GM12878 (cell line): ENCODE results near the gene P2RX1. TPM values are rescaled to one million over a fixed set of nuclear protein-coding genes. Genes with fewer than 3 reads are reported as not detected.

ENCODE experiments used
- ATAC-seq: fragments of 200-7000 bp; cut with Tn5 transposase; 3 replicates; pipeline ENCODE4 v1.9.1; 2020; ENCODE audit warnings: mild to moderate bottlenecking, moderate library complexity
- BruUV-seq: library from RNA; stranded (reverse); fragments of 400-500 nt; replicated peaks from 2 replicates; lab custom pipeline; 2021; lab: Mats Ljungman, UMichigan
- CTCF ChIA-PET: fragments of 300-600 bp; sonication (Branson Sonifier 250); formaldehyde crosslinking; extraction: SDS; loops from one replicate; lab custom pipeline; 2021; ENCODE audit warnings: inconsistent platforms; lab: Yijun Ruan, JAX
- POLR2A ChIA-PET: fragments of 350-600 bp; formaldehyde crosslinking; extraction: SDS; loops from one replicate; lab custom pipeline; 2021; ENCODE audit warnings: inconsistent platforms; lab: Charles Lee
- RAD21 ChIA-PET: fragments of 300-600 bp; sonication (Branson Sonifier 250); formaldehyde crosslinking; loops from one replicate; lab custom pipeline; 2023; ENCODE audit warnings: antibody characterized with exemption; ENCODE audit not compliant: unreplicated experiment; lab: Charles Lee
- SMC1A ChIA-PET: fragments of 300-600 bp; sonication (Branson Sonifier 250); formaldehyde crosslinking; loops from one replicate; lab custom pipeline; 2023; ENCODE audit not compliant: unreplicated experiment, uncharacterized antibody; lab: Charles Lee
- DNase-seq: peaks from one replicate; pipeline ENCODE4 v3.0.0-alpha.2; 2011; ENCODE audit warnings: low read depth, low spot score
- FAIRE-seq: peaks from 3 replicates; lab custom pipeline; 2011; peaks lifted over from hg19 to GRCh38; lab: Jason Lieb, UNC
- H2AFZ ChIP-seq: 2 replicates; pipeline ENCODE4 v1.6.0; 2011; ENCODE audit warnings: low read depth, low read length, control low read depth; ENCODE audit not compliant: control insufficient read depth
- H3K27ac ChIP-seq: 2 replicates; pipeline ENCODE4 v1.5.1; 2011; ENCODE audit warnings: control low read depth; ENCODE audit not compliant: control insufficient read depth, insufficient read depth
- H3K27me3 ChIP-seq, 2 experiments: replicated peaks in 1 of 2; 2 replicates each; pipeline versions ENCODE4 v1.6.0 to v1.6.1; 2011; ENCODE audit warnings: low read length in 1 of 2; ENCODE audit not compliant: control insufficient read depth in 2 of 2, insufficient read depth in 2 of 2
- H3K36me3 ChIP-seq, 2 experiments: 2 replicates each; pipeline ENCODE4 v1.5.1; 2011; ENCODE audit warnings: low read length in 1 of 2; ENCODE audit not compliant: control insufficient read depth in 2 of 2, insufficient read depth in 2 of 2
- H3K4me1 ChIP-seq: 2 replicates; pipeline ENCODE4 v1.6.1; 2011; ENCODE audit warnings: mild to moderate bottlenecking, low read length, moderate library complexity, mixed read lengths; ENCODE audit not compliant: control insufficient read depth, insufficient read depth
- H3K4me2 ChIP-seq: 2 replicates; pipeline ENCODE4 v1.6.0; 2011; ENCODE audit warnings: control low read depth; ENCODE audit not compliant: control insufficient read depth, insufficient read depth
- H3K4me3 ChIP-seq: fragments of 200-600 bp; sonication (generic); 2 replicates; pipeline ENCODE4 v1.5.1; 2016
- H3K79me2 ChIP-seq: 2 replicates; pipeline ENCODE4 v1.6.0; 2011; ENCODE audit warnings: low read length; ENCODE audit not compliant: control insufficient read depth, insufficient read depth
- H3K9ac ChIP-seq: 2 replicates; pipeline ENCODE4 v1.8.0; 2011; ENCODE audit warnings: low read length, control low read depth, mixed read lengths; ENCODE audit not compliant: control insufficient read depth, insufficient read depth
- H3K9me3 ChIP-seq: replicated peaks from 3 replicates; pipeline ENCODE4 v1.5.1; 2011; ENCODE audit warnings: mild to moderate bottlenecking, low read length; ENCODE audit not compliant: control insufficient read depth, insufficient read depth
- H4K20me1 ChIP-seq: 2 replicates; pipeline ENCODE4 v1.6.0; 2011; ENCODE audit not compliant: control insufficient read depth, insufficient read depth
- BACH1 ChIP-seq: fragments of 450-650 bp; IDR thresholded peaks from 2 replicates; pipeline ENCODE4 v1.6.1; 2017; ENCODE audit warnings: mild to moderate bottlenecking, borderline replicate concordance
- BCL11A ChIP-seq: IDR thresholded peaks from 2 replicates; pipeline ENCODE4 v1.6.1; 2011; ENCODE audit warnings: low read depth, low read length
- CBX5 ChIP-seq: sonication (generic); IDR thresholded peaks from 2 replicates; pipeline ENCODE4 v1.6.1; 2016; ENCODE audit warnings: low read depth, moderate library complexity, mild to moderate bottlenecking, inconsistent platforms
- EED ChIP-seq: sonication (generic); IDR thresholded peaks from 2 replicates; pipeline ENCODE4 v1.6.1; 2016; ENCODE audit warnings: antibody characterized with exemption, low read depth
- EP300 ChIP-seq, 2 experiments: fragments of 150-350 bp in 1 of 2; IDR thresholded peaks; 2 replicates each; pipeline ENCODE4 v1.6.1; 2011 to 2012; ENCODE audit warnings: low read depth in 2 of 2, low read length in 2 of 2, borderline replicate concordance in 1 of 2, improper control_type of control experiment in 1 of 2, inconsistent platforms in 1 of 2; ENCODE audit not compliant: control insufficient read depth in 1 of 2
- MTA2 ChIP-seq: fragments of 450-650 bp; IDR thresholded peaks from 2 replicates; pipeline ENCODE4 v1.6.1; 2016; ENCODE audit warnings: low read depth, mild to moderate bottlenecking, moderate library complexity
- NFXL1 ChIP-seq: fragments of 450-650 bp; IDR thresholded peaks from 2 replicates; pipeline ENCODE4 v1.6.1; 2017; ENCODE audit warnings: antibody characterized with exemption, mild to moderate bottlenecking, borderline replicate concordance
- PBX3 ChIP-seq: IDR thresholded peaks from 2 replicates; pipeline ENCODE4 v1.6.1; 2011; ENCODE audit warnings: mild to moderate bottlenecking, low read depth, low read length, moderate library complexity; ENCODE audit not compliant: insufficient replicate concordance
- POLR2AphosphoS2 ChIP-seq: IDR thresholded peaks from 2 replicates; pipeline ENCODE4 v1.6.1; 2011; ENCODE audit warnings: low read depth, mild to moderate bottlenecking, low read length, improper control_type of control experiment, moderate library complexity
- POU2F2 ChIP-seq: IDR thresholded peaks from 3 replicates; pipeline ENCODE4 v1.6.1; 2011; ENCODE audit warnings: low read depth, mild to moderate bottlenecking, low read length, borderline replicate concordance
- RFX5 ChIP-seq: IDR thresholded peaks from 2 replicates; pipeline ENCODE4 v1.6.1; 2011; ENCODE audit warnings: low read depth, low read length, improper control_type of control experiment
- STAT1 ChIP-seq: fragments of 450-650 bp; conservative IDR thresholded peaks from 2 replicates; pipeline ENCODE4 v1.6.1; 2014; ENCODE audit warnings: antibody characterized with exemption, mild to moderate bottlenecking
- ZBED1 ChIP-seq: IDR thresholded peaks from 2 replicates; pipeline ENCODE4 v1.6.1; 2016; ENCODE audit warnings: borderline replicate concordance
- ZNF217 ChIP-seq: fragments of 450-650 bp; IDR thresholded peaks from 2 replicates; pipeline ENCODE4 v1.6.1; 2017; ENCODE audit warnings: antibody characterized with exemption, mild to moderate bottlenecking
- WGBS: methylation state at CpG from one replicate; pipeline ENCODE4 v1.1.6; 2016; ENCODE audit warnings: low lambda C conversion rate; ENCODE audit not compliant: insufficient replicate concordance, insufficient coverage; ENCODE audit errors: missing lambda C conversion rate; 5-methylcytosine and 5-hydroxymethylcytosine counted together
- in situ Hi-C: fragments of 300-500 bp; cut with MboI; formaldehyde crosslinking; loops from 9 replicates; pipeline ENCODE4 v1.14.3; 2018; ENCODE audit warnings: mixed read lengths
- intact Hi-C: fragments of 100-400 bp; cut with micrococcal nuclease; formaldehyde crosslinking; loops from one replicate; pipeline ENCODE4 v1.14.2; 2022; ENCODE audit not compliant: unreplicated experiment
- polyA plus RNA-seq, 11 experiments: library from polyadenylated mRNA; depleted of rRNA in 4 of 11; unstranded in 6 of 11; stranded (reverse) in 5 of 11; fragments of >200 nt; fragmentation: Nextera tagmentation in 4 of 11; fragmentation: Illumina TruSeq in 1 of 11; extraction: Ambion mirVana in 4 of 11; extraction: Trizol in 1 of 11; gene quantifications; 1 replicate in 1 of 11; 2 replicates in 10 of 11; pipeline versions ENCODE4 v1.2.1 to v1.2.3, GENCODE V29; 2011 to 2016; ENCODE audit warnings: inconsistent platforms in 2 of 11, missing spikeins in 2 of 11, low read depth in 1 of 11
- total RNA-seq, 4 experiments: library from RNA; depleted of rRNA in 3 of 4; stranded (reverse); fragments of >200 nt in 3 of 4; fragmentation: Illumina TruSeq in 1 of 4; extraction: Trizol in 1 of 4; gene quantifications; 2 replicates each; pipeline versions ENCODE4 v1.2.1 to v1.2.3, GENCODE V29; 2013 to 2021
- TF ChIP-seq, protein P1 (sequence below): IDR thresholded peaks from 2 replicates; pipeline ENCODE4 v1.6.1; 2012; ENCODE audit warnings: low read length, inconsistent platforms
- TF ChIP-seq, protein P2 (sequence below): fragments of 450-650 bp; IDR thresholded peaks from 2 replicates; pipeline ENCODE4 v1.6.1; 2017; ENCODE audit warnings: mild to moderate bottlenecking, moderate library complexity

P2RX1 gene
- total and polyA plus RNA-seq, 10 of the 15 experiments (the other 5 are each of a cell fraction or from before 2014, with no cell fraction given) = 0.12 to 6.2 (median 3.4) TPM

GRCh38 chr17:3885970-3886369, 30.3 kb downstream of the P2RX1 start:
- ChIA-PET POLR2A (no interaction called here), CTCF (no interaction called here)
- TF ChIP-seq, protein P1, sequence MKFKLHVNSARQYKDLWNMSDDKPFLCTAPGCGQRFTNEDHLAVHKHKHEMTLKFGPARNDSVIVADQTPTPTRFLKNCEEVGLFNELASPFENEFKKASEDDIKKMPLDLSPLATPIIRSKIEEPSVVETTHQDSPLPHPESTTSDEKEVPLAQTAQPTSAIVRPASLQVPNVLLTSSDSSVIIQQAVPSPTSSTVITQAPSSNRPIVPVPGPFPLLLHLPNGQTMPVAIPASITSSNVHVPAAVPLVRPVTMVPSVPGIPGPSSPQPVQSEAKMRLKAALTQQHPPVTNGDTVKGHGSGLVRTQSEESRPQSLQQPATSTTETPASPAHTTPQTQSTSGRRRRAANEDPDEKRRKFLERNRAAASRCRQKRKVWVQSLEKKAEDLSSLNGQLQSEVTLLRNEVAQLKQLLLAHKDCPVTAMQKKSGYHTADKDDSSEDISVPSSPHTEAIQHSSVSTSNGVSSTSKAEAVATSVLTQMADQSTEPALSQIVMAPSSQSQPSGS = no peak
- TF ChIP-seq BCL11A (no peak), EED (no peak), PBX3 (no peak), BACH1 (no peak), POLR2AphosphoS2 (no peak), MTA2 (no peak), CBX5 (no peak), ZNF217 (no peak), RFX5 (no peak), POU2F2 (no peak), STAT1 (no peak), ZBED1 (no peak), NFXL1 (no peak), EP300 (IDR thresholded peaks at IDR 0.05; ENCODE audit: borderline replicate concordance in 1 of 2, control insufficient read depth in 1 of 2, low read depth in 2 of 2, low read length in 2 of 2) (no peak)
- TF ChIP-seq, protein P2, sequence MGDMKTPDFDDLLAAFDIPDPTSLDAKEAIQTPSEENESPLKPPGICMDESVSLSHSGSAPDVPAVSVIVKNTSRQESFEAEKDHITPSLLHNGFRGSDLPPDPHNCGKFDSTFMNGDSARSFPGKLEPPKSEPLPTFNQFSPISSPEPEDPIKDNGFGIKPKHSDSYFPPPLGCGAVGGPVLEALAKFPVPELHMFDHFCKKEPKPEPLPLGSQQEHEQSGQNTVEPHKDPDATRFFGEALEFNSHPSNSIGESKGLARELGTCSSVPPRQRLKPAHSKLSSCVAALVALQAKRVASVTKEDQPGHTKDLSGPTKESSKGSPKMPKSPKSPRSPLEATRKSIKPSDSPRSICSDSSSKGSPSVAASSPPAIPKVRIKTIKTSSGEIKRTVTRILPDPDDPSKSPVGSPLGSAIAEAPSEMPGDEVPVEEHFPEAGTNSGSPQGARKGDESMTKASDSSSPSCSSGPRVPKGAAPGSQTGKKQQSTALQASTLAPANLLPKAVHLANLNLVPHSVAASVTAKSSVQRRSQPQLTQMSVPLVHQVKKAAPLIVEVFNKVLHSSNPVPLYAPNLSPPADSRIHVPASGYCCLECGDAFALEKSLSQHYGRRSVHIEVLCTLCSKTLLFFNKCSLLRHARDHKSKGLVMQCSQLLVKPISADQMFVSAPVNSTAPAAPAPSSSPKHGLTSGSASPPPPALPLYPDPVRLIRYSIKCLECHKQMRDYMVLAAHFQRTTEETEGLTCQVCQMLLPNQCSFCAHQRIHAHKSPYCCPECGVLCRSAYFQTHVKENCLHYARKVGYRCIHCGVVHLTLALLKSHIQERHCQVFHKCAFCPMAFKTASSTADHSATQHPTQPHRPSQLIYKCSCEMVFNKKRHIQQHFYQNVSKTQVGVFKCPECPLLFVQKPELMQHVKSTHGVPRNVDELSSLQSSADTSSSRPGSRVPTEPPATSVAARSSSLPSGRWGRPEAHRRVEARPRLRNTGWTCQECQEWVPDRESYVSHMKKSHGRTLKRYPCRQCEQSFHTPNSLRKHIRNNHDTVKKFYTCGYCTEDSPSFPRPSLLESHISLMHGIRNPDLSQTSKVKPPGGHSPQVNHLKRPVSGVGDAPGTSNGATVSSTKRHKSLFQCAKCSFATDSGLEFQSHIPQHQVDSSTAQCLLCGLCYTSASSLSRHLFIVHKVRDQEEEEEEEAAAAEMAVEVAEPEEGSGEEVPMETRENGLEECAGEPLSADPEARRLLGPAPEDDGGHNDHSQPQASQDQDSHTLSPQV = no peak

More at GRCh38 chr17:3885970-3886369, 30.3 kb downstream of the P2RX1 start:
- Histone ChIP-seq H4K20me1 (no peaks in the 10 kb centered on the region), H3K27me3 (peaks cover 0 to 2% of the 10 kb centered on the region in 2 experiments; a peak in 1 of 4 replicates), H3K36me3 (no peaks in the 10 kb centered on the region), H3K79me2 (no peaks in the 10 kb centered on the region), H3K9me3 (no peaks in the 10 kb centered on the region), H2AFZ (no peak overlapping the region), H3K4me3 (no peak overlapping the region), H3K27ac (no peak overlapping the region), H3K9ac (no peak overlapping the region), H3K4me2 (no peak overlapping the region), H3K4me1 (no peaks in the 10 kb centered on the region; the same call in 1 of the 2 replicates)
- FAIRE-seq = no peak
- in situ Hi-C loops = no loop called here
- 67% methylated on average over 4 of the region's 4 CpGs for WGBS
- ChIA-PET RAD21 (no interaction called here), SMC1A (no interaction called here)
- no peak for ATAC-seq
- BruUV-seq = no TSS peak
- intact Hi-C loops = no loop called here
- DNase-seq = no peak
